GM12864 (cell line): ENCODE measurements around the gene FLNB.
A peak's percentile ranks its signal among the peaks of the same experiment; 100 is the strongest.

Experiments
- DNase-seq: peaks from one replicate; pipeline ENCODE4 v3.0.0-alpha.2; 2011; ENCODE audit warnings: low read depth
- H3K4me3 ChIP-seq: 2 replicates; pipeline ENCODE4 v1.5.1; 2011; ENCODE audit warnings: mild to moderate bottlenecking, low read depth, low read length, control low read depth
- TF ChIP-seq, protein P1 (sequence below): IDR thresholded peaks from 2 replicates; pipeline ENCODE4 v1.5.1; 2011; ENCODE audit warnings: low read depth, mild to moderate bottlenecking, moderate library complexity, low read length, control low read depth, inconsistent platforms; ENCODE audit errors: missing control alignments

Gene FLNB

GRCh38 chr3:58134468-58134867 is 126.2 kb downstream of the FLNB start:
- DNase-seq, result no peak
- no peak overlapping the region for H3K4me3 ChIP-seq
- TF ChIP-seq, protein P1, sequence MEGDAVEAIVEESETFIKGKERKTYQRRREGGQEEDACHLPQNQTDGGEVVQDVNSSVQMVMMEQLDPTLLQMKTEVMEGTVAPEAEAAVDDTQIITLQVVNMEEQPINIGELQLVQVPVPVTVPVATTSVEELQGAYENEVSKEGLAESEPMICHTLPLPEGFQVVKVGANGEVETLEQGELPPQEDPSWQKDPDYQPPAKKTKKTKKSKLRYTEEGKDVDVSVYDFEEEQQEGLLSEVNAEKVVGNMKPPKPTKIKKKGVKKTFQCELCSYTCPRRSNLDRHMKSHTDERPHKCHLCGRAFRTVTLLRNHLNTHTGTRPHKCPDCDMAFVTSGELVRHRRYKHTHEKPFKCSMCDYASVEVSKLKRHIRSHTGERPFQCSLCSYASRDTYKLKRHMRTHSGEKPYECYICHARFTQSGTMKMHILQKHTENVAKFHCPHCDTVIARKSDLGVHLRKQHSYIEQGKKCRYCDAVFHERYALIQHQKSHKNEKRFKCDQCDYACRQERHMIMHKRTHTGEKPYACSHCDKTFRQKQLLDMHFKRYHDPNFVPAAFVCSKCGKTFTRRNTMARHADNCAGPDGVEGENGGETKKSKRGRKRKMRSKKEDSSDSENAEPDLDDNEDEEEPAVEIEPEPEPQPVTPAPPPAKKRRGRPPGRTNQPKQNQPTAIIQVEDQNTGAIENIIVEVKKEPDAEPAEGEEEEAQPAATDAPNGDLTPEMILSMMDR, result no peak

GRCh38 chr3:58135712-58136543 is 127.7 kb downstream of the FLNB start:
- DNase-seq, result no peak
- no peak overlapping the region for H3K4me3 ChIP-seq
- TF ChIP-seq, protein P1, result peak; percentile 30

- TF ChIP-seq, protein P1, result no peak
- DNase-seq, result no peak
- no peak overlapping the region for H3K4me3 ChIP-seq
Observed at GRCh38 chr3:58137306-58137705, 129.1 kb downstream of the FLNB start.

DNA sequence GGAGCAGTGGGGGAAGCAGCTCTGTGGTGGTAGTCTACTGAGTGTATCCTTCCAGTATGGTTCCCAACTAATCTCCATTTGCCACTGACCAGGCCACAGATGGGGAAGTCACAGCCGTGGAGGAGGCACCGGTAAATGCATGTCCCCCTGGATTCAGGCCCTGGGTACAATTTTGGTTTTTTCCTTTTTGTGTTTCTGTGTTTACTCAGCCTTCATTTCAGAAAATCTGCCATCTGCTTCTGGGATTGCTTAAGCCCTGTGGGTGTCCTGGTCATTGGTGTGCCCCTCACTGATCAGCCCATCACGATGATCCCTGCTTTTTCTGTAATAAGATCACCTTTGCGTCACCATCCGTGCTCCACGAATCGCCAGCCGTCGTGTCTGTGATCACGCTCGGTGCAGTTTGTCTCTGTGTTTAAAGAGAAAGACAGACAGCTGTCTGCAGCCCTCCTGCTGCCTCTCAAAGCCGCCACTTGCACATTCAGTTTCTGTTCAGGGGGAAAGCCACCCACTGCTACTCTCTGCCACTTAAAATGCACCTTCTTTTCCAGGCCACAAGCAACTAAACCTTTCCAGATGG is 133.6 kb downstream of the FLNB start:
- H3K4me3 ChIP-seq, result no peak overlapping the region
- TF ChIP-seq, protein P1, result no peak
- DNase-seq, result no peak

GRCh38 chr3:58143417-58144055 is 135.3 kb downstream of the FLNB start:
- no peak for DNase-seq
- TF ChIP-seq, protein P1, result no peak

DNA sequence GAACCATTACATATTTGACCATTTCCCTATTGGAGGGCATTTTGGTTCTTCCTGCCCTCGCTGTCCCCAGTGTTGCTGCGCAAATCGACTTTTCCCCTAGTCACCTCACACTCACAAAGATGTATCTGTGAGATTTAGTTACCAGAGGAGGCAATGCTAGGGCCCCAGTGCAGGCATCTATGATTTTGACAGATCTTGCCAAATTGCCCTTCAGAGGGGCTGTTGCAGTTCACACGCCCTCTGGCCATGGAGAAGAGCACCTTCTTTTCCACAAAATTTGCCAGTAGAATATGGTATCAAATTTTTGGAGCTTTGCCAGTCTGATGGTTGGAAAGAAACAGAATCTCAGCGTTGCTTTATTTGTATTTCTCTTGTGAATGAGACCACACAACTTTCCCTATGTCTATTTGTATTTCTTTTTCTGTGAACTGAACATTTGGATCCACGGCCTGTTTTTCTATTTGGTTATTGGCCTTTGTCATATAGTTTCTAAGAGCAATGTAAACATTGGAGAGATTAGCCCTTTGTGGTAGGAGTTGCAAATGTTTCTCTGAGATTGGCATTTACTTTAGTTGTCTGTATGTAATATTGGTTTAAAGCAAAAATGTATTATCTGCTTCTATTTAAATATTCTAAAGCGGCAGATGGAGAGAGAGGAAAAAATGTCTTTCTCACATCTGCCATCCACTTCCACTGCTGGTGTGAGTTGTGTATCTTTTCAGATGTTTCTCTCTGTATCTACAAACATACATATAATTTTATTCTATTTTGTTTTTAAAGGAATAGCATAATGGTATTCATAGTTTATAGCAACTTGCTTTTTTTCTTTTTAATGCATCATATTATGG is 136.5 kb downstream of the FLNB start:
- H3K4me3 ChIP-seq, result no peak overlapping the region
- DNase-seq, result no peak
- TF ChIP-seq, protein P1, result no peak

More at GRCh38 chr3:58143417-58144055, 135.3 kb downstream of the FLNB start:
- H3K4me3 ChIP-seq, result no peak overlapping the region
